ENCODE data around the gene PPP1R14C. TPM values are rescaled to one million over a fixed set of nuclear protein-coding genes. Genes with fewer than 3 reads are reported as not detected.

The PPP1R14C gene
- 10 to 100 TPM; 19.0 to 23.3 (median 21.3) TPM for polyA plus RNA-seq (ENCODE audit: insufficient read length in 4 of 4)

GRCh38 chr6:150142670-150143515 is at the start of gene PPP1R14C:
Gene PPP1R14C (plus strand): TSS chr6:150143044. CDS start chr6:150143193, 149 bp downstream.
- no peak for DNase-seq (ENCODE audit: low read depth in 4 of 4, low spot score in 2 of 4)

GRCh38 chr6:150093397-150093796 is 49.4 kb upstream of the PPP1R14C start:
- no peak for DNase-seq (ENCODE audit: low read depth in 4 of 4, low spot score in 2 of 4)

GRCh38 chr6:150098155-150098554 is 44.7 kb upstream of the PPP1R14C start:
- no peak for DNase-seq (ENCODE audit: low read depth in 4 of 4, low spot score in 2 of 4)

GRCh38 chr6:150099546-150099945 is 43.3 kb upstream of the PPP1R14C start:
- DNase-seq (ENCODE audit: low read depth in 4 of 4, low spot score in 2 of 4) = no peak

- DNase-seq (ENCODE audit: low read depth in 4 of 4, low spot score in 2 of 4) = no peak
Observed at GRCh38 chr6:150099953-150100352, 42.9 kb upstream of the PPP1R14C start.

- no peak for DNase-seq (ENCODE audit: low read depth in 4 of 4, low spot score in 2 of 4)
Observed at GRCh38 chr6:150100745-150101144, 42.1 kb upstream of the PPP1R14C start.

- no peak for DNase-seq (ENCODE audit: low read depth in 4 of 4, low spot score in 2 of 4)
Observed at GRCh38 chr6:150102750-150103270, 40.0 kb upstream of the PPP1R14C start.

- no peak for DNase-seq (ENCODE audit: low read depth in 4 of 4, low spot score in 2 of 4)
Observed at GRCh38 chr6:150112233-150112632, 30.6 kb upstream of the PPP1R14C start.

GRCh38 chr6:150115769-150116168 is 27.1 kb upstream of the PPP1R14C start:
- no peak for DNase-seq (ENCODE audit: low read depth in 4 of 4, low spot score in 2 of 4)

- no peak for DNase-seq (ENCODE audit: low read depth in 4 of 4, low spot score in 2 of 4)
Observed at GRCh38 chr6:150116200-150116800, 26.5 kb upstream of the PPP1R14C start.

- DNase-seq (ENCODE audit: low read depth in 4 of 4, low spot score in 2 of 4) = peak in 1 of 4 donors; percentile 23
Observed at GRCh38 chr6:150118203-150118602, 24.6 kb upstream of the PPP1R14C start.

- DNase-seq (ENCODE audit: low read depth in 4 of 4, low spot score in 2 of 4) = no peak
Observed at GRCh38 chr6:150118627-150119026, 24.2 kb upstream of the PPP1R14C start.

GRCh38 chr6:150119173-150119572 is 23.7 kb upstream of the PPP1R14C start:
- DNase-seq (ENCODE audit: low read depth in 4 of 4, low spot score in 2 of 4) = no peak

- DNase-seq (ENCODE audit: low read depth in 4 of 4, low spot score in 2 of 4) = no peak
Observed at GRCh38 chr6:150123645-150124044, 19.2 kb upstream of the PPP1R14C start.

- no peak for DNase-seq (ENCODE audit: low read depth in 4 of 4, low spot score in 2 of 4)
Observed at GRCh38 chr6:150124235-150124634, 18.6 kb upstream of the PPP1R14C start.

GRCh38 chr6:150126641-150127291 is 16.1 kb upstream of the PPP1R14C start:
- DNase-seq (ENCODE audit: low read depth in 4 of 4, low spot score in 2 of 4) = no peak

- DNase-seq (ENCODE audit: low read depth in 4 of 4, low spot score in 2 of 4) = no peak
Observed at GRCh38 chr6:150128425-150128824, 14.4 kb upstream of the PPP1R14C start.

GRCh38 chr6:150129616-150130505 is 13.0 kb upstream of the PPP1R14C start:
- DNase-seq (ENCODE audit: low read depth in 4 of 4, low spot score in 2 of 4) = no peak

GRCh38 chr6:150133686-150134085 is 9.2 kb upstream of the PPP1R14C start:
- no peak for DNase-seq (ENCODE audit: low read depth in 4 of 4, low spot score in 2 of 4)

- no peak for DNase-seq (ENCODE audit: low read depth in 4 of 4, low spot score in 2 of 4)
Observed at GRCh38 chr6:150134280-150134920, 8.4 kb upstream of the PPP1R14C start.
